ENCODE measurements around the gene GABRG3.
"Not testable (repeated sequence)": the region's sequence is repeated elsewhere in the genome, so short reads cannot be mapped to it uniquely, and the experiment has no call there.

Gene GABRG3

DNA sequence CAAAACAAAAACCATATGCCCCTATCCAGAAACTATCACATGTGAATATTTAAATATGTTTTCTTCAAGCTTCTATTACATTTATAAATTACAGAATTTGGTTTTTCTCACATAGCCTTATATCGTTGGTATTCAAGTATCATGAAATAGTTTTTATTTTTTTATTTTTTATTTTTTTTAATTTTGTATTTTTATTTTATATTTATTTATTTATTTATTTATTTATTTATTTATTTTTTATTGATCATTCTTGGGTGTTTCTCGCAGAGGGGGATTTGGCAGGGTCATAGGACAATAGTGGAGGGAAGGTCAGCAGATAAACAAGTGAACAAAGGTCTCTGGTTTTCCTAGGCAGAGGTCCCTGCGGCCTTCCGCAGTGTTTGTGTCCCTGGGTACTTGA, 32.0 kb downstream of the GABRG3 start:
- DNase-seq (ENCODE audit: low spot score), result not testable (repeated sequence)

DNA sequence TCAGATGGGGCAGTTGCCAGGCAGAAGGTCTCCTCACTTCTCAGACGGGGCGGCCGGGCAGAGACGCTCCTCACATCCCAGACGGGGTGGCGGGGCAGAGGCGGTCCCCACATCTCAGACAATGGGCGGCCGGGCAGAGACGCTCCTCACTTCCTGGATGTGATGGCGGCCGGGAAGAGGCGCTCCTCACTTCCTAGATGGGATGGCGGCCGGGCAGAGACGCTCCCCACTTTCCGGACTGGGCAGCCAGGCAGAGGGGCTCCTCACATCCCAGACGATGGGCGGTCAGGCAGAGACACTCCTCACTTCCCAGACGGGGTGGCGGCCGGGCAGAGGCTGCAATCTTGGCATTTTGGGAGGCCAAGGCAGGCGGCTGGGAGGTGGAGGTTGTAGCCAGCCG, 33.2 kb downstream of the GABRG3 start:
- DNase-seq (ENCODE audit: low spot score), result not testable (repeated sequence)

DNA sequence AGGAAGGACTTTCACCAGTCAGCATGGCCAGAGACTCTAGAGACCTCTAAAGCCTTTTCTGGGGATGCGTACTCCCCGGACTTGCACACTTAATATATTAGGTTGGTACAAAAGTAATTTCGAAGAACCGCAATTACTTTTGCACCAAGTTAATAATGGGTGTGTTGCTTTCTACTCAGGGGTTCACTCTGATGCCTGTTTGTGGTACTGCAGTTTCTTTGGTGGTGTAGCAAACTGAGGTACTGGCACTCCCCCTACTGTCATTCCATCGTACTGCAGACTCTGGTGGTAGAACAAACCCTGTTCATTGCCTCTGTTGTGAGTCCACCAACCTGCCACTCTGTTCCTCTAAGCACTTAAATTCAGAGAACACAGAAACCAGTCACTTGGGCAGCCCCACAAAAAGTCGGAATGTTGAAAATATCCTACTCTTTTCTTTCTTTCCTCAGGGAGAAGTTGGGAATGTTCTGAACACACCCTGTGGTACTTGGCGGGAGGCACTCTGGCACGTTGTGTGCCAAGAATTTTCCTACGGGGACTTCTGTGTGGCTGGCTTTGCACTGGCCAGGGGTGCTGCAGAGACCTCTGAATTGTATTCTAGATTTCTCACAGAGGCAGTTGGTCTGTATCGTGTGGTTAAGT, 46.3 kb downstream of the GABRG3 start:
- DNase-seq (ENCODE audit: low spot score), result peak; percentile 54

DNA sequence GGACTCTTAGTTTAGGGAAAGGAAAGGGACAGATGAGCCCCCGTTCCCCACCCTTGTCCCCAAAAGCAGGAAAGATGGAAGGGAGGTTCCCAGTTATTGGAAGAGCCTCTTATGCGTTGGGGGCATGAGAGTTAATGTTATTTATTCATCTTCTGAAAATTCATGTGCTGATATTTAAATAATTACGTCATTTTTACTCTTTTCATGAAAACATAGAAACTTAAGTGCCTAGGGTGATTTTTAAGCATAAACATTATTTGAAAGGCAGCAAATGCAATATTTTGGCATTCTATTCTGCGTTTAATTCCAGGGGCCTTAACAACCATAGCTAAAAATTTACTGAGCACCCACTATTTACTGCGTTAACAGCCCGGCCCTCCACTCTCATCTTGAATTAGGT, 48.7 kb downstream of the GABRG3 start:
- DNase-seq (ENCODE audit: low spot score), result no peak

DNA sequence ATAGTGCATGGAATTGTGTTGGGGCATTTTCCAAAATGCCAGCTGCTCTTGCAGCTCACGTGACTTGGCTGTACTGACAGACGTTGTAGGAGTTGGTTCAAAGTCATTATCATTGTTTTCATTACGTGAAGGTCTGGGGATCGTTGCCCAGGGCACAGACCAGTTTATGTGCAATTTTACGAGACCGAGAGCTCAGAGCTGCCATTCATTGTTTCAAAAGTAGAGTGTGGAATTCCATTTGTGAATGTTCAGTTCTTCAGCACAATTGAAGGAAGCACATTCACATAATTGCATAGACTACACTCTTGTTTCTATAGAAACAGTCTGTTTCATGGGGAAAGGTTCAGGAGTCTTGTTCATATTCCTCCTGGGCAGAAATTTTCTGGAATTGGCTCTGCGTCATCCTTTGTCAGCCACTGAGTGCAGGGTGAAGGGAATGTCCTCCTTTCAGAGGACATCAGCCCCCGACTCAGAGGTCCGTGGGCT, 54.5 kb downstream of the GABRG3 start:
- no peak for DNase-seq (ENCODE audit: low spot score)

DNA sequence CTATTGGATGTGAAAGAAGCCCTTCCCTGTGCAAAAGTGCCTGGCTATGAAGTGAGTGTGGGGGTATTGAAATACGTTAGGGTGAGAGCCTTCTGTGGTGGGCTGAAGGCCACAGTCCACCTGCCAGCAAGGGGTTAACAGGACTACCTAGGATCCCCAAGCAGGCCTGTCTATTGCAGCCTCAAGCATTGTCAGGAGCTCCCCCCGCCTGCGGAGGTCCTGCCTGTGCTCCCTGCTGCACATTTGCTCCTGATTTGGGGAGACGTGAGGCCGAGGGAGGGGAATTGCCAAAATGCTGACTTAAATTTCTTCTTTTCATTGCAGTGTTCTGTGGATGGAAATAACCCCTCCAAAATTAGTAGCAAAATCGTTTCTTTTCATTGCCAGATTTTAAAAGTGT, 56.2 kb downstream of the GABRG3 start:
- no peak for DNase-seq (ENCODE audit: low spot score)

DNA sequence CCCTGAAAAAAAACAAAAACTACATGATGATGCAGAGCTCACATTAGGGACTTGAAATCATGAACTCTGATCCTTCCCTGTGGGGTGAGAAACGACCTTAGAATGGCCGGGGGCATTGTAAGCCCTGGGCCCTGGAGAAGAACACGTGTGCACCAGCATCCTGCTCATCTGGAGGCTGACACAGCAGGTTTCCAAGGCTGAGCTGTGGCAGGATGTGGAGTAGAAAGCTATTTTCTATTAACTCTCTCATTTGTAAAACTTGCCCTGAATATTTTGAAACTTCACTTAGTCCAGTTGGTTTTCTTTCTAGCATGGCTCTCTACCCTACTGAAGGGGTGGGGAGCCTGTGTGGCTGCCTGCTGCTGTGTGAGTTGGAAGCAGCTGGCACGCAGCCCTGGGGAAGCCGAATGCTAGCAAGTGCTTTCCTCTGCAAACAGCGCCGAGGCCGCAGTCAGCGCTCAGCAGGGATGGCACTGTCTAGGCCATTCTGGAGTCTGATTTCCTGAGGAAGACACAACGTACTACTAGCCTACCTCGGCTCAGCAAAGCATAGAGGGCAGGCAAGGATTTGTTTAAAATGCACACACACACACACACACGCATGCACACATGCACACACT, 58.0 kb downstream of the GABRG3 start:
- no peak for DNase-seq (ENCODE audit: low spot score)

DNA sequence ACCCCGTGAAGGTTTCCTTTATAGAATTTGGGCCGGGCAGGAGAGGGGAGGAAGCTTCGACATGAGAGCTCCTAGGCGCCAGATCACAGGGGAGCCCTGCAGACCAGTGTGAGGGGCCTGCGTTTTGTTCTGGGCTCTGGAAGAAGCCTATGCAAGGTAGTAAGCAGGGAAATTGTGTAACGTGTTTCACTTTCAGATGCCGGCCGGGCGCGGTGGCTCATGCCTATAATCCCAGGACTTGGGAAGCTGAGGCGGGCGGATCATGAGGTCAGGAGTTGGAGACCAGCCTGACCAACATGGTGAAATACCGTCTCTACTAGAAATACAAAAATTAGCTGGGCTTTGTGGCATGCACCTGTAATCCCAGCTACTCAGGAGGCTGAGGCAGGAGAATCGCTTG, 65.2 kb downstream of the GABRG3 start:
- DNase-seq (ENCODE audit: low spot score), result no peak

DNA sequence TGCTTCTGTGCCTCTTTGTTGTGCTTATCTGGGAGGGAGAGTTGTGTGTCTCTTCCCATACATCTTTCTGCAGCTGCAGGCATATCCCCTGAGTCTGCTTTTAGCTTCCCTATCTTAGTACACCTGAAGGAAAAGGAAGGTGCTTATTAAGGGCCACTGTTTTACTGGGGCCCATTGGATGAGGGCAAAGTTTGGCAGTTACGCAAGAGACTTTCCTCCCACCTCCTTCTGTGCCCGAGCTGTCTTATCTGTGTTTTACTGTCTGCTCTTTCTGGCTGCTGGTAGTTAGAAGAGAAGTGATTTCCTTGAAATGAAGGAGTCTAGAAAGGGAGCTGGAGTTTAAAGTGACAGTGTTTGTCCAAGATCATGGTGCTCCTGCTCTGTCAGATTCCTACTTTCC, 66.5 kb downstream of the GABRG3 start:
- no peak for DNase-seq (ENCODE audit: low spot score)

DNA sequence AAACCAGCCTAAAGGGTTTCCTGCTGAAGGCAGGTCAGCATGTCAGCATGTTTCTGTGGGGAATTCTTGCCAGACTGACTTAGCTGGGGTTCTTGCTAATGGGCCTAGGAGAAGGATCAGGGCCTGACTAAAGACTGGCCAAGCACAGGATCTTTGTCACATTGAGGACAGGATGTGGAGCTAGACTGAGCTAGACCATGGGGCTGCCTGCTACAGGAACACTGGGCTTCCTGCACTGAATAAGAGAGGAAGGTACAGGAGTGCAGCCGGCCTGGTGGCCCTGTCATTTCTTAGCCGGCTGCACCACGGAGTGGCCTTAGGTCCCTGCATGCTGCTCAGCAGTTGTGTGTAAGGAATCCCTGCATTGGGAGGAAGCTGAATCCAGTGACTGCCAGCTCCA, 68.2 kb downstream of the GABRG3 start:
- no peak for DNase-seq (ENCODE audit: low spot score)

DNA sequence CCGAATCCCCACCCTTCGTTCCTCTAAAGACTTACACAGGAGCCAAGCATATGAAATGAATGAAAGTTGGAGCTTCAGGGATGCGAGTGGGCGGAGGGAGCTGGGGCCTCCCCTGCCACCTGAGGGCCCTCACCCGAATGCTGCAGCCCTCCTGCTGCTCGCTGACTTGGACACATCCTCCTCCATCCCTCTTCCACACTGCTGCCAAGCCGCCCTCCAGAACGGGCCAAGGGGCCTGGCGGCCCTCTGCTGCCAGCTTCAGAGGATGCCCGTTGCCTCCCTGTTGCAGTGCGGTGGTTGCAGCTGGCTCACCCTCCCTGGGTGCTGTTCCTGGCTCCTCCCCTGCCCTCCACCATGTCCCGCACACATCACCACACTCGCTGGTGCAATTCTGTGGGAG, 71.2 kb downstream of the GABRG3 start:
- no peak for DNase-seq (ENCODE audit: low spot score)

DNA sequence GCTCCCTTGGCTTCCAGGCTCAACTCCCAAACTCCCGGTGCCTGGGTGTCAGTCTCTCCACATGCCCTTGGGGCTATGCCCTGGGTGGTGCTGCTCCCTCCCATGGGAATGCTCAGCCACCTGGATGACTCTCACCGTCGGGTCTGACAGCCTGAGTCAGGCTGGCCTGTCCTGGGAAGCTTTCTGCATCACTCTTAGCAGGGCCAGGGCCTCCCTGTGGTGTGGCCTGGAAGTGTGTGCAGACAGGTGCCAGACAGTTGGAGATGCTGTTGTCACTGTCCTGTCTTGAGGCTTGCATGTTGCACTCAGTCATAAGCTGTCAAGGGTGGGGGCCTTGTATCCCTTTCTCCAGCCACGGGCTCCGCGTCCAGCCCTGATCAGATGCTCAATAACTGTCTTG, 71.7 kb downstream of the GABRG3 start:
- DNase-seq (ENCODE audit: low spot score), result no peak

DNA sequence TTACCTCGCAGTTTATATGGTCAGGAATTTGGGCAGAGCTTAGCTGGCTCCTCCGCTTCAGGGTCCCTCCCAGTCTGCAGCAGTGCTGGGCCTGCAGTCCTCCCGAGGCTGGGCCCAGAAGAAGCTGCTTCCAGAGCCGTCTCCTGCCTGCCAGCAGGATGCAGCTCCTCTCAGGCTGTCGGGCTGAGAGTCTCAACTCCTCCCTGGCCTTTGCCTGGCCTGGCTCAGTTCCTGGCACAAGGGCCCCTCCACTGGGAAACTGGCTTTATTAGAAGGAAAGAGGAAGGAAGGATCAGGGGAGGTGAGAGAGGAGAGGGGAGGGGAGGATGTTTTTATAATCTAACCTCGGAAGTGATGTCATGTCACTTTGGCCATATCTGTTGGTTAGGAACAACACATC, 72.8 kb downstream of the GABRG3 start:
- DNase-seq (ENCODE audit: low spot score), result no peak

DNA sequence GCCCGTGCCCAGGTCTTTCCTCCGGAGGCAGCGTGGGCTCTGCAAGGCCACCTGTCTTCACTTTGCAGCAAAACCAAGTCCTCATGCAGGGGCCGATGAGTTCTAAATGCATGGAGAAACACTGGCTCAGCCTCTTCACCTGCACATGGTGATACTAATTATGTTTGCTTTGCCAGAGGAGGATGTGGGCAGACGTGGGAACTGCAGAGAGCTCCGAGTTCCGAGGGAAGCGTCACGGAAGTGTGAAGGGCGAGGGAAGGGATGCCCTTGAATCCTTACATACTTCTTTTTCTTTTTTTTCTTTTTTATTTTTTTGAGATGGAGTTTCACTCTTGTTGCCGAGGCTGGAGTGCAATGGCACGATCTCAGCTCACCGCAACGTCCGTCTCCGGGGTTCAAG, 74.8 kb downstream of the GABRG3 start:
- no peak for DNase-seq (ENCODE audit: low spot score)

DNA sequence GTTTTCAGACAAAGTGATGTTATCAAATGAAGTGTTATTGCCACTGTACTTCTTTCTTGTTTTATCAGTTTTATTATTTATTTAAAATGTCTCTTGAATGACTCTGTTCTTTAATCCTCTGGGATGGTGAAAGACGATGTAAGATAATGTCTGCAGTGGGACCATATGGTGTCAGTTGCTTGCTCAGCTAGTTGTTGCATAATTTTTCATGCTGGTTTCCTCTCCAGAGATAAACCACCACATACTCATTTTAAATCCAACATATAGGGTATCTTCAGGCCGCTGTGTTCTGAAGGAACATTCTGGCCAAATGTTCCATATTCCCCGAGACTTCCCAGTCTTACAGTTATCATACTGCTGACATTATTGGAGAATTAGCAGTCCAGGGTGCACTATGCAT, 75.9 kb downstream of the GABRG3 start:
- no peak for DNase-seq (ENCODE audit: low spot score)

DNA sequence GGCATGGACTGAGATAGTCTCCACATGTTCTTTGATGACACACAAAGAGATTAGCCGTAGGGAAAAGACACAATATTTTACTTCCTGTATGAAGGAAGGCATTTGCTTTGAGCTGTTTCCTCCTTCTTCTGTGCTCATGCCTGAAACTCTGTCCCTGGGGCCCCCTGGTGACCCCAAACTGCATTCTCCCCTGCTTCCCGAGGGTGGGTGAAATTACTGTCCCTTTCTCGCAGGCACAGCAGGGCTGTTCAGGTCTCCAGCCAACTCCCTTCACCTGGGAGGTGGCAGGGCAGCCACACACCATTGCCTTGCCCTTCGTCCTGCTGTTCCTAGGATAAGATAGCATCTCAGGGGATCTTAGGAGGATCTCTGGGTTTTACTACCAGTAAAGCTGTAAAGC, 79.2 kb downstream of the GABRG3 start:
- no peak for DNase-seq (ENCODE audit: low spot score)

DNA sequence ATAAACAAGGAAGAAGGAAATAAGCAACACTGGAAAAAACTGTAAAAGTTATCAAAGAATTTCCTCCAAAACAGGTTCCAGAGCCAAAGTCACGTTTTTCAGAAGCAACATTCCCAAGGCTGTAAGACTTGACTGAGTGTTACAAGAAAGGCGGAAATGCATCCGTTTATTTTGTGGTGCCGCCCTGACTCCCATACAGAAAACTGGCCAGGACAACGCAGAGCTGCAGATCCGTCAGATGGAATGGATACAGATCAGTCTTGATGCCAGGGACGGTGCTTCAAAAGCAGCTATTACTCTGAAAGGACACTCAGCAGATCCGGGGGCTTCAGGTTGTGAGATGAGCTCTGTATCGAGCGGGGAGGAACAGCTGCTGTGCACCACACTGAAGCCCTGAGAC, 83.4 kb downstream of the GABRG3 start:
- DNase-seq (ENCODE audit: low spot score), result no peak

DNA sequence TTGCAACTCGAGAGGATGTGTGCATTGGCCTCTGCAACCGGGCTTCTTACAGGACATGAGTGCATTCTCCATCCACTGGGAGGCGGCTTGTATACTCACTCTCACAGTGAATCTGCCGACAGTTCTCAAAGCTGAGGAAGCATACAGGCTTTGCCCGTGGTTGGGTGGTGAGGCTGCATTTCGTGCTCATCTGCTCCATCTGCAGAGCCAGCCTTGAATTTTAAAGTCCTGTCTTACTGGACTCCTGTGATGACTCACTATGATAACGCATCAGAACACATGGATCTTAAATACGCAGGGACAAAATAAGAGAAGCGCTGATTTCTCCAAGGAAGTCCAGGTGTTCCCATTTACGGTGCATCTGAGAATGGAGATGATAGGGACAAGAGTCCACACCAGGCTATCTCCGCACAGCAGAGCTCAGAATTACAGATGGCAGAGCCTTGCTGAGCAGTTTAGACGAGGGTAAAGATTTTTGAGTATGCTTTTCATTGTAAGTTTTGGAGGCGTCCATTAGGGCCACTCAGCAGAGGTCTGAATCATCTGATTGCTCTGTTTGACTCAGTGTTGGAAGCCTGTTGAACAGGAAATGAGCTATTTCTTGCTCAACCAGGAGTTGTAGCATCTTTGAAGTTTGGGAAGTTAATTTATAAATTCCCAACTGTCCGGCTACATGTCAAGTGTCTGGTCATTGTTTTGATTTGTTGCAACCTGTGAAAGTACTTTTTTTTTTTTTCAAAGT, 87.1 kb downstream of the GABRG3 start:
- no peak for DNase-seq (ENCODE audit: low spot score)

DNA sequence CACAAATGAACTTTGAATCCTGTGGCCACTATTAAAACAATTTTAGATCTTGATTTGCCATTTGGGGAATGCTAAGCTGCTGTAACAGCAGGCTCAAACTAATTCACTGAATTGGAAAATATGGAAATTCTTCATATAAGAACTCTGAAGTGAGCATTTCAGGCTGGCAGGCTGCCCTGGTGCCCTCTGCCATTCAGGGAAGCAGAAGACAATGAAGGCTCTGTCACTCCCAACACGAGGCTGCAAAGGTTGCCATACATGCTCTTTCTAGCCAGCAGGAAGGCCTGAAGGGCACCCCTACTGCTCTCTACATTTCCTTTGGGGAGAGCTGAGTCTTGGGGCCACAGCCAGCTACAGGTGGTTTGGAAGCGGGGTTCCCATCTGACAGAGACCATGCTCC, 88.0 kb downstream of the GABRG3 start:
- no peak for DNase-seq (ENCODE audit: low spot score)

DNA sequence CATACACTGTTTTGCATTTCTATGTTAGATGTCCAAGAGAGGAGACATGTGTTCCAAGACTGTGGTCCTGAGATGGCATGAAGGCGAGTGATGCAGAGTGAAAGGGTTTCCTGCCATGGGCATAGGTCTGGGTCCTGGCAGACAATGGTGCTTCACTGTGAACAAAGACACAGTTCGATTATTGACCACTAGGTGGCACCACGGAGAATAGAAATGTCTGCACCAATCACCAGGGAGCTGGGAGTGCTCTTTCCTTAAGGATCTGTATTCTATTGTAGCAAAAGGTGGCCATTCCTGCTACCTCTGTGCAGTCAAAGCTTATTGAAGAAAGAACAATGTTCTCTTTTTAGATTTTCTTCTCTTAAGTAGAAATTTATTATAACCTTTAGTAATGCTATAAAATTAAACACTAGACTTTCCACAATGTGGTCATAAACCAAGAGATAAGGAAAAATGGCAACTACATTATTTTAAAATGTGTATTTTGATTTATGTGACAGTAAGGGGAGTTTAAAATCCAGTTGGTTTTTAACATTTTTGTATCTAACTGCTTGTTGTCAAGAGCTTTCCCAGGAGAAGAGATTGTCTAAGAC, 88.7 kb downstream of the GABRG3 start:
- DNase-seq (ENCODE audit: low spot score), result peak; percentile 36

DNA sequence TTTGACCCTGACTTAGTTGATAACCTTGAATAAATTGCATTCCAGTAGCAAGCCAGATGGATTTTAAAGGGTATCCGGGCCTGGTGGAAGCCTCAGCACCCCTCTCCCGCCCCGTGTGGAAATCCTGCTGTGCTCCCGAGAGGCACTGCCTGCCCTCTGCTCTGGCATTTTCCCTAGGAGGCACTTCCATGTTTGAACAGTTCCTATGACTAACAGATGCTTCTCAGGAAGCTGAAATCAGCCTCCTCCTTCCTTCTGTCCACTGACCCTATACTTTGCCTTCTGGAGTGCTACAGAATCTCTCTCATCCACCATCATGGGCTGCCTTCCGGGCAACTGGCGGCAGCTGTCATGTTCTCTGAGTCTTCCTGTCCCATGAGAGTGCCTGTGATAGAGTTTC, 90.8 kb downstream of the GABRG3 start:
- no peak for DNase-seq (ENCODE audit: low spot score)

DNA sequence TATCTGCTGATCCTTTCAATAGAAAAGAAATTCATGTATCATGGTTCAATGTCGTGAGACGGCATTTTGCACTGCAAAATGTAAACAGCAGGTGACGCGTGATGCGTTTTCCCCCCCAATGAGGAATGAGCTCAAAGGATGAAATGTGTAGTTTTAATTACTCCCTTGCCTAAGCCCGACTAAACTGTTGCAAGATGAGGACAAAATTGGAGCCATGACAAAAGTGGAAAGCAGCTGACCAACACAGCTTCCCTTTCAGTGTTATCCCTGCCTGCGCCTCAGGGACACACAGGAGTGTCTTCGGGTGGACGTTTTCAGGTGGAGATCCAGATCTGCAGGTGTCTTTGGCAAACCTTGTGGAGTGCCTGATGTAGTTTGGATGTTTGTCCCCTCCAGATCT, 92.0 kb downstream of the GABRG3 start:
- DNase-seq (ENCODE audit: low spot score), result no peak

DNA sequence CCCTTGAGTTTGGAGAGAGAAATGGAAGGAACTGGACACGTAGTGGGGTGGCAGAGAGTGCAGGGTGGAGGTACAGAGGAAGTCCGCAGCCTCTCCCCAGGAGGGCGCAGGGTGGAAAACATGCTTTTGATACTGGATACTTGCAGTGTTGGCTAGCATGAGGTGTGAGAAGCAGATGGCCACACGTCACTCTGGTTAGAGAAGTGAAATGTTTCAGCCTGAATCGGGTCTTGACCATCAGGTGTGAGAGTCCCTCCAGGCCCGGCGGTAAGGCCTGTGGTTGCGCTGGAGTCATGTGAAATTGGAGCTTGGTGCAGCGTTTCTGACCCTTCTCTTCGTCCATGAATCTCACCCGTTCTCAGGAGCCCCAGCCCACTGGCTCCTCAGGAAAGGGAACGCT, 93.1 kb downstream of the GABRG3 start:
- no peak for DNase-seq (ENCODE audit: low spot score)
